SU-DHL-6 (cell line): ENCODE data around the gene POLE.

ENCODE experiments used
- EZH2phosphoT487 ChIP-seq: fragments of 200-600 bp; sonication (generic), shearing (Covaris generic); conservative IDR thresholded peaks from 2 replicates; pipeline ENCODE4 v1.6.1; 2018; ENCODE audit warnings: mild to moderate bottlenecking, antibody characterized with exemption, low read length, moderate library complexity, mixed read lengths
- TF ChIP-seq, protein P1 (sequence below): fragments of 200-600 bp; sonication (generic); IDR thresholded peaks from one replicate; pipeline ENCODE4 v1.5.1; 2017; ENCODE audit warnings: antibody characterized with exemption, mild to moderate bottlenecking, low read length, moderate library complexity; ENCODE audit not compliant: insufficient read depth, poor library complexity, severe bottlenecking

DNA sequence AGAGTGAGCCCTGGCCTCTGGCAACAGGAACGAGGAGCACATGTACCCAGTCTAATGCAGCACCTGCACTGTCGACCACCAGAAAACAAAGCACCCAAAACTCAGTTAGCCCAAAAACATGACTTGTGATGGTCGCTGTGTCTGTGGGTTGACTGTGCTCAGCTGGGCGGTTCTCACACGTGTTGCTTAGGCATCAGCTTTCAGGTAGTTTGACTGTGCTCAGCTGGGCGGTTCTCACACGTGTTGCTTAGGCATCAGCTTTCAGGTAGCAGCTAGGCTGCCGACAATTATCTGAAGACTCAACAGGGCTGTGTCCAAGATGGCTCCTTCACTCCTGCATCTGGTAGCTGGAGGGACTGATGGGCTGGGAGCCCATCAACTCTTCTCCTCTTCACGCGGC is 75.5 kb downstream of the POLE start:
- TF ChIP-seq, protein P1, sequence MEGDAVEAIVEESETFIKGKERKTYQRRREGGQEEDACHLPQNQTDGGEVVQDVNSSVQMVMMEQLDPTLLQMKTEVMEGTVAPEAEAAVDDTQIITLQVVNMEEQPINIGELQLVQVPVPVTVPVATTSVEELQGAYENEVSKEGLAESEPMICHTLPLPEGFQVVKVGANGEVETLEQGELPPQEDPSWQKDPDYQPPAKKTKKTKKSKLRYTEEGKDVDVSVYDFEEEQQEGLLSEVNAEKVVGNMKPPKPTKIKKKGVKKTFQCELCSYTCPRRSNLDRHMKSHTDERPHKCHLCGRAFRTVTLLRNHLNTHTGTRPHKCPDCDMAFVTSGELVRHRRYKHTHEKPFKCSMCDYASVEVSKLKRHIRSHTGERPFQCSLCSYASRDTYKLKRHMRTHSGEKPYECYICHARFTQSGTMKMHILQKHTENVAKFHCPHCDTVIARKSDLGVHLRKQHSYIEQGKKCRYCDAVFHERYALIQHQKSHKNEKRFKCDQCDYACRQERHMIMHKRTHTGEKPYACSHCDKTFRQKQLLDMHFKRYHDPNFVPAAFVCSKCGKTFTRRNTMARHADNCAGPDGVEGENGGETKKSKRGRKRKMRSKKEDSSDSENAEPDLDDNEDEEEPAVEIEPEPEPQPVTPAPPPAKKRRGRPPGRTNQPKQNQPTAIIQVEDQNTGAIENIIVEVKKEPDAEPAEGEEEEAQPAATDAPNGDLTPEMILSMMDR: no peak
- no peak for TF ChIP-seq EZH2phosphoT487
